ENCODE measurements around the gene CCDC197. TPM values are rescaled to one million over a fixed set of nuclear protein-coding genes. Genes with fewer than 3 reads are reported as not detected.

Gene CCDC197
- total RNA-seq, 1 donor from 2014 or later, result 0.11 TPM

GRCh38 chr14:94048691-94049624 lies 51.9 kb downstream of the CCDC197 start:
- H3K27ac Mint-ChIP-seq, result peak overlapping the region; percentile 17
- intact Hi-C loops (cut with micrococcal nuclease), result no loop called here
- H3K36me3 Mint-ChIP-seq (ENCODE audit: low read depth), result peaks cover 66% of the 10 kb centered on the region

GRCh38 chr14:94049625-94050023 lies 52.5 kb downstream of the CCDC197 start:
- intact Hi-C loops (cut with micrococcal nuclease), result no loop called here
- Mint-ChIP-seq H3K36me3 (ENCODE audit: low read depth) (peaks cover 73% of the 10 kb centered on the region), H3K9me3 (no peaks in the 10 kb centered on the region)

More at GRCh38 chr14:94048691-94049624, 51.9 kb downstream of the CCDC197 start:
- no peaks in the 10 kb centered on the region for H3K9me3 Mint-ChIP-seq
- no peaks in the 10 kb centered on the region for H3K27me3 Mint-ChIP-seq (ENCODE audit: low read depth)
- H3K4me1 Mint-ChIP-seq (ENCODE audit: low read depth), result peaks cover 13% of the 10 kb centered on the region
- no peak for DNase-seq (ENCODE audit: low spot score)
- H3K4me3 Mint-ChIP-seq (ENCODE audit: low read depth), result no peak overlapping the region

GRCh38 chr14:94050231-94050880 lies 53.3 kb downstream of the CCDC197 start:
- H3K36me3 Mint-ChIP-seq (ENCODE audit: low read depth), result peaks cover 76% of the 10 kb centered on the region
- intact Hi-C loops (cut with micrococcal nuclease), result no loop called here
- H3K4me3 Mint-ChIP-seq (ENCODE audit: low read depth), result no peak overlapping the region
- H3K9me3 Mint-ChIP-seq, result no peaks in the 10 kb centered on the region
- peaks cover 22% of the 10 kb centered on the region for H3K4me1 Mint-ChIP-seq (ENCODE audit: low read depth)
- no peaks in the 10 kb centered on the region for H3K27me3 Mint-ChIP-seq (ENCODE audit: low read depth)
- no peak for DNase-seq (ENCODE audit: low spot score)
- no peak overlapping the region for H3K27ac Mint-ChIP-seq

More at GRCh38 chr14:94049625-94050023, 52.5 kb downstream of the CCDC197 start:
- peaks cover 16% of the 10 kb centered on the region for H3K4me1 Mint-ChIP-seq (ENCODE audit: low read depth)
- no peaks in the 10 kb centered on the region for H3K27me3 Mint-ChIP-seq (ENCODE audit: low read depth)
- no peak overlapping the region for H3K27ac Mint-ChIP-seq
- no peak for DNase-seq (ENCODE audit: low spot score)
- H3K4me3 Mint-ChIP-seq (ENCODE audit: low read depth), result no peak overlapping the region

GRCh38 chr14:94051115-94051514 lies 54.0 kb downstream of the CCDC197 start:
- intact Hi-C loops (cut with micrococcal nuclease), result no loop called here
- Mint-ChIP-seq H3K27me3 (ENCODE audit: low read depth) (no peaks in the 10 kb centered on the region), H3K4me3 (ENCODE audit: low read depth) (no peak overlapping the region), H3K9me3 (no peaks in the 10 kb centered on the region), H3K36me3 (ENCODE audit: low read depth) (peaks cover 80% of the 10 kb centered on the region), H3K27ac (no peak overlapping the region), H3K4me1 (ENCODE audit: low read depth) (peaks cover 30% of the 10 kb centered on the region)
- no peak for DNase-seq (ENCODE audit: low spot score)

- peaks cover 36% of the 10 kb centered on the region for H3K4me1 Mint-ChIP-seq (ENCODE audit: low read depth)
- H3K36me3 Mint-ChIP-seq (ENCODE audit: low read depth), result peaks cover 86% of the 10 kb centered on the region
- no peaks in the 10 kb centered on the region for H3K27me3 Mint-ChIP-seq (ENCODE audit: low read depth)
- no peak for DNase-seq (ENCODE audit: low spot score)
- H3K9me3 Mint-ChIP-seq, result no peaks in the 10 kb centered on the region
- intact Hi-C loops (cut with micrococcal nuclease), result no loop called here
- H3K4me3 Mint-ChIP-seq (ENCODE audit: low read depth), result no peak overlapping the region
- peak overlapping the region; percentile 10 for H3K27ac Mint-ChIP-seq
Observed at GRCh38 chr14:94051779-94052178, 54.7 kb downstream of the CCDC197 start.

- H3K4me1 Mint-ChIP-seq (ENCODE audit: low read depth), result peaks cover 40% of the 10 kb centered on the region
- no peak for DNase-seq (ENCODE audit: low spot score)
- H3K27me3 Mint-ChIP-seq (ENCODE audit: low read depth), result no peaks in the 10 kb centered on the region
- no peaks in the 10 kb centered on the region for H3K9me3 Mint-ChIP-seq
- no peak overlapping the region for H3K4me3 Mint-ChIP-seq (ENCODE audit: low read depth)
- peak overlapping the region; percentile 10 for H3K27ac Mint-ChIP-seq
- intact Hi-C loops (cut with micrococcal nuclease), result no loop called here
- peaks cover 88% of the 10 kb centered on the region for H3K36me3 Mint-ChIP-seq (ENCODE audit: low read depth)
Observed at GRCh38 chr14:94052199-94052598, 55.1 kb downstream of the CCDC197 start.

GRCh38 chr14:94052662-94053061 lies 55.6 kb downstream of the CCDC197 start:
- peak overlapping the region; percentile 10 for H3K27ac Mint-ChIP-seq
- no peaks in the 10 kb centered on the region for H3K9me3 Mint-ChIP-seq
- H3K4me1 Mint-ChIP-seq (ENCODE audit: low read depth), result peaks cover 44% of the 10 kb centered on the region
- peaks cover 89% of the 10 kb centered on the region for H3K36me3 Mint-ChIP-seq (ENCODE audit: low read depth)
- no peaks in the 10 kb centered on the region for H3K27me3 Mint-ChIP-seq (ENCODE audit: low read depth)
- H3K4me3 Mint-ChIP-seq (ENCODE audit: low read depth), result no peak overlapping the region
- intact Hi-C loops (cut with micrococcal nuclease), result no loop called here
- DNase-seq (ENCODE audit: low spot score), result no peak

GRCh38 chr14:94054401-94054800 lies 57.3 kb downstream of the CCDC197 start:
- Mint-ChIP-seq H3K4me1 (ENCODE audit: low read depth) (peaks cover 53% of the 10 kb centered on the region), H3K36me3 (ENCODE audit: low read depth) (peaks cover 90% of the 10 kb centered on the region), H3K27ac (no peak overlapping the region), H3K9me3 (no peaks in the 10 kb centered on the region), H3K27me3 (ENCODE audit: low read depth) (no peaks in the 10 kb centered on the region), H3K4me3 (ENCODE audit: low read depth) (no peak overlapping the region)
- intact Hi-C loops (cut with micrococcal nuclease), result no loop called here
- DNase-seq (ENCODE audit: low spot score), result no peak

- no peak overlapping the region for H3K4me3 Mint-ChIP-seq (ENCODE audit: low read depth)
- no peaks in the 10 kb centered on the region for H3K9me3 Mint-ChIP-seq
- H3K27me3 Mint-ChIP-seq (ENCODE audit: low read depth), result no peaks in the 10 kb centered on the region
- H3K36me3 Mint-ChIP-seq (ENCODE audit: low read depth), result peaks cover 91% of the 10 kb centered on the region
- intact Hi-C loops (cut with micrococcal nuclease), result no loop called here
- no peak overlapping the region for H3K27ac Mint-ChIP-seq
- no peak for DNase-seq (ENCODE audit: low spot score)
- peaks cover 53% of the 10 kb centered on the region for H3K4me1 Mint-ChIP-seq (ENCODE audit: low read depth)
Observed at GRCh38 chr14:94054936-94055335, 57.8 kb downstream of the CCDC197 start.

GRCh38 chr14:94056579-94057308 lies 59.6 kb downstream of the CCDC197 start:
- H3K4me3 Mint-ChIP-seq (ENCODE audit: low read depth), result no peak overlapping the region
- H3K27me3 Mint-ChIP-seq (ENCODE audit: low read depth), result no peaks in the 10 kb centered on the region
- H3K36me3 Mint-ChIP-seq (ENCODE audit: low read depth), result peaks cover 90% of the 10 kb centered on the region
- DNase-seq (ENCODE audit: low spot score), result peak; percentile 41
- intact Hi-C loops (cut with micrococcal nuclease), result loop anchor here (2.0 kb wide), 1 partner anchor 24 kb away; the partner anchor contains the start of genes DDX24 and IFI27L1
- no peaks in the 10 kb centered on the region for H3K9me3 Mint-ChIP-seq
- peaks cover 53% of the 10 kb centered on the region for H3K4me1 Mint-ChIP-seq (ENCODE audit: low read depth)
- peak overlapping the region; percentile 24 for H3K27ac Mint-ChIP-seq

- peak overlapping the region; percentile 3 for H3K27ac Mint-ChIP-seq
- peaks cover 92% of the 10 kb centered on the region for H3K36me3 Mint-ChIP-seq (ENCODE audit: low read depth)
- no peaks in the 10 kb centered on the region for H3K27me3 Mint-ChIP-seq (ENCODE audit: low read depth)
- intact Hi-C loops (cut with micrococcal nuclease), result no loop called here
- no peak for DNase-seq (ENCODE audit: low spot score)
- peaks cover 43% of the 10 kb centered on the region for H3K4me1 Mint-ChIP-seq (ENCODE audit: low read depth)
- no peaks in the 10 kb centered on the region for H3K9me3 Mint-ChIP-seq
- H3K4me3 Mint-ChIP-seq (ENCODE audit: low read depth), result no peak overlapping the region
Observed at GRCh38 chr14:94058128-94058673, 61.1 kb downstream of the CCDC197 start.
